Stimulated activated CD8-positive, alpha-beta memory T cell treated with anti-CD3 and anti-CD28 coated beads, Interleukin-12 subunit alpha, Interleukin-12 subunit beta, amount 100 ng/mL, for 4 hours (primary cell): Measurements from ENCODE around the gene AMMECR1.
"Not testable (repeated sequence)": the region's sequence is repeated elsewhere in the genome, so short reads cannot be mapped to it uniquely, and the experiment has no call there.

Experiments
- DNase-seq: peaks from one replicate; pipeline ENCODE4 v3.0.0-alpha.2; 2020; ENCODE audit warnings: low read depth

The AMMECR1 gene

GRCh38 chrX:110170029-110170428 lies 147.9 kb downstream of the AMMECR1 start:
- DNase-seq: no peak

- DNase-seq: no peak
These were observed 149.3 kb downstream of the AMMECR1 start for GRCh38 chrX:110168585-110168984.

GRCh38 chrX:110167952-110168451 lies 149.9 kb downstream of the AMMECR1 start:
- DNase-seq: peak; percentile 17

- no peak for DNase-seq
These were observed 154.4 kb downstream of the AMMECR1 start for GRCh38 chrX:110163488-110163887.

GRCh38 chrX:110162867-110163266 lies 155.0 kb downstream of the AMMECR1 start:
- DNase-seq: no peak

- DNase-seq: no peak
These were observed 155.8 kb downstream of the AMMECR1 start for GRCh38 chrX:110162131-110162530.

- DNase-seq: no peak
These were observed 156.6 kb downstream of the AMMECR1 start for GRCh38 chrX:110161361-110161686.

GRCh38 chrX:110159865-110160264 lies 158.0 kb downstream of the AMMECR1 start:
- DNase-seq: no peak

- no peak for DNase-seq
These were observed 158.7 kb downstream of the AMMECR1 start for GRCh38 chrX:110159235-110159634.

GRCh38 chrX:110157444-110157843 lies 160.4 kb downstream of the AMMECR1 start:
- DNase-seq: no peak

- no peak for DNase-seq
These were observed 161.6 kb downstream of the AMMECR1 start for GRCh38 chrX:110156167-110156754.

GRCh38 chrX:110155759-110156158 lies 162.1 kb downstream of the AMMECR1 start:
- no peak for DNase-seq

- not testable (repeated sequence) for DNase-seq
These were observed 163.6 kb downstream of the AMMECR1 start for GRCh38 chrX:110154328-110154727.

- DNase-seq: no peak
These were observed 164.0 kb downstream of the AMMECR1 start for GRCh38 chrX:110153896-110154295.

GRCh38 chrX:110153244-110153643 lies 164.6 kb downstream of the AMMECR1 start:
- DNase-seq: no peak

GRCh38 chrX:110146521-110146920 lies 171.4 kb downstream of the AMMECR1 start:
- DNase-seq: no peak

GRCh38 chrX:110145854-110146253 lies 172.0 kb downstream of the AMMECR1 start:
- DNase-seq: no peak

- DNase-seq: no peak
These were observed 172.6 kb downstream of the AMMECR1 start for GRCh38 chrX:110145311-110145710.
